ENCODE data around the gene GLYATL1.

- no peak for TF ChIP-seq CTCF (IDR thresholded peaks at IDR 0.05)
- TF ChIP-seq POLR2A (IDR thresholded peaks at IDR 0.05): no peak
Measured at GRCh38 chr11:58949184-58949583, 9.9 kb downstream of the GLYATL1 start.

Measured in heart left ventricle (tissue), 13 donors.